GM18909 (cell line): ENCODE results near the gene ARPC5.
A peak's percentile ranks its signal among the peaks of the same experiment; 100 is the strongest.

ENCODE experiments used
- ATAC-seq: cut with Tn5 transposase; IDR thresholded peaks from one replicate; pipeline ENCODE4 v1.9.1; 2021; ENCODE audit warnings: mild to moderate bottlenecking; ENCODE audit not compliant: unreplicated experiment, poor library complexity

ARPC5 gene

DNA sequence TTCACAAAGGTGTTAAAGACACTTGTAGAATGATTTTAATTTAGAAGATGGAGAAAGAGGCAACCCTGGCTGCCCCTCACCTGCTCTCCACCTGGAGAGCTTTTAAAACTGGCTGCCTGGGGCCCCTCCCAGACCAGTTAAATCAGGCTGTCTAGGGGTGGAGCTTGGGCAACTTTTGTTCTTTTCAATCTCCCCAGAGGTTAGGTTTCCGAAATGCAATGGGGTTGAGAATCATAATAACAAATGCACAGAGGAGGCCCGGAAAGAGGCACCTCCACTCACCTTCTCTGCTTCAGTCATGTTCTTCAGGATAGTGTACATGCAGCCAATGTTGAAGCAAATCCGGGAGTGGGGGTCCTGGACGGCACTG lies 45.7 kb downstream of the ARPC5 start:
- ATAC-seq: peak; percentile 23

GRCh38 chr1:183589384-183589783 lies 46.2 kb downstream of the ARPC5 start:
- no peak for ATAC-seq

- ATAC-seq: no peak
These were observed 46.8 kb downstream of the ARPC5 start for GRCh38 chr1:183588827-183589226.

GRCh38 chr1:183586926-183587325 lies 48.7 kb downstream of the ARPC5 start:
- ATAC-seq: no peak

GRCh38 chr1:183586455-183586854 lies 49.1 kb downstream of the ARPC5 start:
- no peak for ATAC-seq

- ATAC-seq: no peak
These were observed 50.5 kb downstream of the ARPC5 start for GRCh38 chr1:183585038-183585437.

DNA sequence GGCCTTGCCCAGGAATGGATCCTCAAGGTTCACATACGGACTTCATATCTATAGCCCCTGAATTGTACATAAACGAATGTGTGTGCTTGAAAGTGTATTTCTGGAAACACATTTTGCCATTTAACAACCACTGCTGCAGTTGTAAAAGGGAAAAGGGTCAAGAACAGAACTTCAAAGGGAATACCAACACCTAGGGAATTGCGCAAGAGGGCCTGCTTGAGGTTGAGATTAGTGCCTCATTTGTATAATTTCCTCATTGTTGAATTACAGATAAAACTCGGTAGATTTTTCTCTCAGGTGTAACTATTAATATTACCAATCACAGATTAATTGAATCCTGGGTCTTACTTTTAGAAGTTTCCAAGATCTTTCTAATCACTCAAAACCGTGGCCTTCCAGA lies 51.4 kb downstream of the ARPC5 start:
- no peak for ATAC-seq

GRCh38 chr1:183583466-183583865 lies 52.1 kb downstream of the ARPC5 start:
- ATAC-seq: no peak

DNA sequence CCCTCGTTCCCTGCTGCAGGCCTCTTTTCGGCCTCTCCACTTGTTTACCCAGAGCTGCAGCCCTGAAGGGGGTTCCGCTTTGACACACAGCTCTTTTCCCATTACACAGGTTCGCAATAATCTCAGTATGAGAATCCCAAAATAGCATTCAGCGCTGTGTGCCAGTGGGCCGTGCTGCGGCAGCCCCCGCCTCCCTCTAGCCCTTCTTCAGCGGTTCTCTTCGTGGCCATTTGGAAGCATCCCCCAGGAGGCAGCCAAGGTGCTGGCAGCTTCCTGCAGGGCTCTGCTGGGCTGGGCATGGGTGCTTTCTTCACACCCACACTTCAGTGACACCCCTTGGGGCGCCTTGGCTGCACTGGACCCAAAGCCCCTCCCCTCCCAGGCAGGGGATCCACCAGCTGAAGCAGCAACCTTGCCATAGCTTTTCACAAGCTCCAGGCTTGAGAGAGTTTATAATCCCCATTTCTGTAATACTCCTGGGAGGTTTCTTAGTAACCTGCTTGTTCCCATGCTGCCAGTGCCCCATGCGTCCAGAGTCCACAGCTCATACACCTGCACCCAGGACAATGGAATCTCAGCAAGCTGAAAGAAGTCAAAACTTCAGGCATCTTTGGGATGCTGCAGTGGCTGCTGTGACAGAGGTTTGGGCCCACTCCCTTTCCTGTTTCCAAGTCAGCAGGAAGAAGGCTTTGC lies 53.4 kb downstream of the ARPC5 start:
- ATAC-seq: no peak

GRCh38 chr1:183580281-183580682 lies 55.3 kb downstream of the ARPC5 start:
- peak; percentile 55 for ATAC-seq

GRCh38 chr1:183578856-183579255 lies 56.7 kb downstream of the ARPC5 start:
- ATAC-seq: no peak

- ATAC-seq: no peak
These were observed 57.6 kb downstream of the ARPC5 start for GRCh38 chr1:183577897-183578465.

- no peak for ATAC-seq
These were observed 59.0 kb downstream of the ARPC5 start for GRCh38 chr1:183576537-183576936.

GRCh38 chr1:183575606-183576005 lies 60.0 kb downstream of the ARPC5 start:
- ATAC-seq: no peak

DNA sequence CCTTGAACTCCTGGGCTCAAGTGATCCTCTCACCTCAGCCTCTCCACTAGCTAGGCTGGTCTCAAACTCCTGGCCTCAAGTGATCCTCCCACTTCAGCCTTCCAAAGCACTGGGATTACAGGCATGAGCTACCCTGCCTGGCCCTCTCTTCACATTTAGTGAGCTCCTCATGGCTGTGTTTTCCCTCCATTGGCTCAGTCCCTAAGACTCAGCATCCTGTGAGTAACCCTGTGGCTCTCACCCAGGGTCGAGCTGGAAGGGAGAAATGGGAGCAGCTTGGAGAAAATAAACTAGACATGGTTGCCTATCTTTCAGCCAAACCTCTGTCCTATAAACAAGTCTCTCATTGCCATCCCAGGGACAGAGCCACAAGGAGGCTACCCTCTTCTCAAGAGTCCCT lies 62.9 kb downstream of the ARPC5 start:
- ATAC-seq: no peak

- ATAC-seq: no peak
These were observed 63.8 kb downstream of the ARPC5 start for GRCh38 chr1:183571678-183572268.
